HEK293T (cell line): ENCODE results near the gene NCOA5.

Source experiments
- CTCF ChIA-PET: fragments of 350-600 bp; formaldehyde crosslinking; extraction: SDS; loops from one replicate; lab custom pipeline; 2021; ENCODE audit warnings: antibody characterized with exemption, inconsistent platforms; lab: Yijun Ruan, JAX
- POLR2A ChIA-PET: fragments of 350-600 bp; formaldehyde crosslinking; extraction: SDS; loops from one replicate; lab custom pipeline; 2020; ENCODE audit warnings: antibody characterized with exemption, inconsistent platforms; lab: Yijun Ruan, JAX
- DNase-seq: peaks from one replicate; pipeline ENCODE4 v3.0.0; 2012; ENCODE audit warnings: mixed read lengths; ENCODE audit errors: extremely low spot score
- ARNT ChIP-seq: fragments of 450-650 bp; IDR thresholded peaks from 2 replicates; pipeline ENCODE4 v1.6.1; 2017; ENCODE audit warnings: mild to moderate bottlenecking
- BHLHE40 ChIP-seq: fragments of 450-650 bp; IDR thresholded peaks from 2 replicates; pipeline ENCODE4 v1.6.1; 2016; ENCODE audit warnings: mild to moderate bottlenecking, moderate library complexity, borderline replicate concordance
- CTBP1 ChIP-seq: fragments of 450-650 bp; IDR thresholded peaks from 2 replicates; pipeline ENCODE4 v1.6.1; 2016; ENCODE audit warnings: borderline replicate concordance
- ELF4 ChIP-seq: fragments of 450-650 bp; IDR thresholded peaks from 2 replicates; pipeline ENCODE4 v1.6.1; 2017; ENCODE audit warnings: antibody characterized with exemption
- FOXA1 ChIP-seq: fragments of 450-650 bp; IDR thresholded peaks from 2 replicates; pipeline ENCODE4 v1.6.1; 2016; ENCODE audit warnings: mild to moderate bottlenecking
- FOXK2 ChIP-seq: fragments of 450-650 bp; IDR thresholded peaks from 2 replicates; pipeline ENCODE4 v1.6.1; 2016; ENCODE audit warnings: mild to moderate bottlenecking
- FOXM1 ChIP-seq: fragments of 450-650 bp; IDR thresholded peaks from 2 replicates; pipeline ENCODE4 v1.6.1; 2017; ENCODE audit warnings: mild to moderate bottlenecking, borderline replicate concordance
- HDGF ChIP-seq: fragments of 450-650 bp; IDR thresholded peaks from 2 replicates; pipeline ENCODE4 v1.6.1; 2017; ENCODE audit warnings: antibody characterized with exemption, borderline replicate concordance
- L3MBTL2 ChIP-seq: fragments of 450-650 bp; conservative IDR thresholded peaks from 2 replicates; pipeline ENCODE4 v1.6.1; 2016; ENCODE audit warnings: mild to moderate bottlenecking
- LEF1 ChIP-seq: fragments of 450-650 bp; IDR thresholded peaks from 2 replicates; pipeline ENCODE4 v1.6.1; 2017; ENCODE audit warnings: mild to moderate bottlenecking, borderline replicate concordance
- NFRKB ChIP-seq: fragments of 450-650 bp; IDR thresholded peaks from 2 replicates; pipeline ENCODE4 v1.6.1; 2016; ENCODE audit warnings: mild to moderate bottlenecking, moderate library complexity
- PKNOX1 ChIP-seq: fragments of 450-650 bp; IDR thresholded peaks from 2 replicates; pipeline ENCODE4 v1.6.1; 2016
- SP1 ChIP-seq: fragments of 450-650 bp; IDR thresholded peaks from 2 replicates; pipeline ENCODE4 v1.6.1; 2017
- SUZ12 ChIP-seq: fragments of 450-650 bp; IDR thresholded peaks from 2 replicates; pipeline ENCODE4 v1.6.1; 2016; ENCODE audit warnings: mild to moderate bottlenecking
- TARDBP ChIP-seq: fragments of 450-650 bp; IDR thresholded peaks from 2 replicates; pipeline ENCODE4 v1.6.1; 2016
- ZNF384 ChIP-seq: fragments of 450-650 bp; IDR thresholded peaks from 2 replicates; pipeline ENCODE4 v1.6.1; 2016

The NCOA5 gene

GRCh38 chr20:46028110-46028509 lies 61.7 kb downstream of the NCOA5 start:
- ChIA-PET POLR2A (no interaction called here), CTCF (interaction anchor here (0.7 kb wide), 1 partner anchor 28 kb away, joined by 4 read pairs; no protein-coding TSS in a partner anchor)

GRCh38 chr20:46027245-46027853 lies 62.4 kb downstream of the NCOA5 start:
- CTCF ChIA-PET, result interaction anchor here (0.7 kb wide), 1 partner anchor 29 kb away, joined by 4 read pairs; no protein-coding TSS in a partner anchor
- TF ChIP-seq PKNOX1 (no peak), ELF4 (no peak), CTBP1 (no peak), FOXA1 (no peak), TARDBP (no peak), NFRKB (no peak), ZNF384 (no peak), BHLHE40 (no peak), SP1 (no peak), LEF1 (no peak), FOXM1 (no peak), HDGF (no peak), FOXK2 (no peak), SUZ12 (no peak), ARNT (no peak), L3MBTL2 (no peak)
- POLR2A ChIA-PET, result no interaction called here
- DNase-seq, result peak; percentile 42

More at GRCh38 chr20:46028110-46028509, 61.7 kb downstream of the NCOA5 start:
- TF ChIP-seq SP1 (no peak), TARDBP (no peak), ZNF384 (no peak), SUZ12 (no peak), HDGF (no peak), LEF1 (no peak), PKNOX1 (no peak), L3MBTL2 (no peak), FOXK2 (no peak), FOXM1 (no peak)
- no peak for DNase-seq

GRCh38 chr20:46025376-46025783 lies 64.4 kb downstream of the NCOA5 start:
- ChIA-PET POLR2A (no interaction called here), CTCF (no interaction called here)
- TF ChIP-seq TARDBP (no peak), HDGF (no peak), FOXM1 (no peak), FOXA1 (no peak), FOXK2 (no peak), L3MBTL2 (no peak), SP1 (no peak), PKNOX1 (no peak), LEF1 (no peak), ARNT (no peak), ELF4 (no peak), CTBP1 (no peak), ZNF384 (no peak), SUZ12 (no peak), BHLHE40 (no peak), NFRKB (no peak)
- no peak for DNase-seq

GRCh38 chr20:46023999-46024398 lies 65.8 kb downstream of the NCOA5 start:
- TF ChIP-seq ARNT, result no peak
- no peak for TF ChIP-seq SP1
- no peak for TF ChIP-seq PKNOX1

GRCh38 chr20:46023148-46023484 lies 66.6 kb downstream of the NCOA5 start:
- ChIA-PET POLR2A (interaction anchor here (1.7 kb wide), 1 partner anchor 66 kb away, joined by 3 read pairs; no protein-coding TSS in a partner anchor), CTCF (interaction anchor here (0.7 to 1.7 kb wide), 6 partner anchors 9 to 460 kb away, joined by 3 to 14 read pairs (median 3); no protein-coding TSS in a partner anchor)
- DNase-seq, result no peak
- TF ChIP-seq TARDBP (no peak), ELF4 (no peak)

More at GRCh38 chr20:46023999-46024398, 65.8 kb downstream of the NCOA5 start:
- ChIA-PET CTCF (interaction anchor here (0.7 kb wide), 2 partner anchors 99 to 459 kb away, joined by 3 read pairs; no protein-coding TSS in a partner anchor), POLR2A (no interaction called here)
- DNase-seq, result no peak
